ENCODE data around the gene IFITM1. TPM values are rescaled to one million over a fixed set of nuclear protein-coding genes. Genes with fewer than 3 reads are reported as not detected.

Gene IFITM1
- total RNA-seq, 1 experiment from 2014 or later, result 2.0 TPM

DNA sequence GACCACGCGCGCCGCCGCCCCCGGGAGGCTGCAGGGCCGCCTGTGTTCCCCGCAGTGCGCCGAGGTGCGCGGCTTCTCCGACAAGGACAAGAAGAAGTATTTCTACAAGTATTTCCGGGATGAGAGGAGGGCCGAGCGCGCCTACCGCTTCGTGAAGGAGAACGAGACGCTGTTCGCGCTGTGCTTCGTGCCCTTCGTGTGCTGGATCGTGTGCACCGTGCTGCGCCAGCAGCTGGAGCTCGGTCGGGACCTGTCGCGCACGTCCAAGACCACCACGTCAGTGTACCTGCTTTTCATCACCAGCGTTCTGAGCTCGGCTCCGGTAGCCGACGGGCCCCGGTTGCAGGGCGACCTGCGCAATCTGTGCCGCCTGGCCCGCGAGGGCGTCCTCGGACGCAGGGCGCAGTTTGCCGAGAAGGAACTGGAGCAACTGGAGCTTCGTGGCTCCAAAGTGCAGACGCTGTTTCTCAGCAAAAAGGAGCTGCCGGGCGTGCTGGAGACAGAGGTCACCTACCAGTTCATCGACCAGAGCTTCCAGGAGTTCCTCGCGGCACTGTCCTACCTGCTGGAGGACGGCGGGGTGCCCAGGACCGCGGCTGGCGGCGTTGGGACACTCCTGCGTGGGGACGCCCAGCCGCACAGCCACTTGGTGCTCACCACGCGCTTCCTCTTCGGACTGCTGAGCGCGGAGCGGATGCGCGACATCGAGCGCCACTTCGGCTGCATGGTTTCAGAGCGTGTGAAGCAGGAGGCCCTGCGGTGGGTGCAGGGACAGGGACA lies 32.9 kb upstream of the IFITM1 start:
- no peak overlapping the region for H3K4me3 ChIP-seq (ENCODE audit: low read length)
- CTCF ChIA-PET, result no interaction called here

DNA sequence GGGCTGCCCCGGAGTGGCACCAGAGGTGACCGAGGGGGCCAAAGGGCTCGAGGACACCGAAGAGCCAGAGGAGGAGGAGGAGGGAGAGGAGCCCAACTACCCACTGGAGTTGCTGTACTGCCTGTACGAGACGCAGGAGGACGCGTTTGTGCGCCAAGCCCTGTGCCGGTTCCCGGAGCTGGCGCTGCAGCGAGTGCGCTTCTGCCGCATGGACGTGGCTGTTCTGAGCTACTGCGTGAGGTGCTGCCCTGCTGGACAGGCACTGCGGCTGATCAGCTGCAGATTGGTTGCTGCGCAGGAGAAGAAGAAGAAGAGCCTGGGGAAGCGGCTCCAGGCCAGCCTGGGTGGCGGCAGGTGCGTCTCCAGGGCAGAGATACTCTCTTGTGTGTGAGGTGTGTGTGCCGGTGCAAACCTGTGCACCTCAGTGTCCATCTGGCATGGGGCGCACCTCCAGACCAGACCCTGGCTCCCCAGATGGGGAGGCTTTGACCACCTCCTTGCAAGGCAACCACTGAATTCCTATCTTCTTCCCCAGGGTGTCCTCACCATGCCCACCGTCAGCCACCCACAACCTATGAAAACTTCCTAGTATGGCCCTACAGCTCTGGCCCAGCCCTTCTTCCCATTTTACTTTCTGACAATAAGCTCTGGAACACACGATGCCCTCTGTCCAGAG lies 32.2 kb upstream of the IFITM1 start:
- CTCF ChIA-PET, result no interaction called here

More for the DNA sequence above, 32.9 kb upstream of the IFITM1 start:
- H3K36me3 ChIP-seq (ENCODE audit: low read depth, low read length), result no peaks in the 10 kb centered on the region
- H3K79me2 ChIP-seq (ENCODE audit: low read length), result no peaks in the 10 kb centered on the region
- ATAC-seq, result no peak
- no peaks in the 10 kb centered on the region for H3F3A ChIP-seq (ENCODE audit: low read length, unreplicated experiment)
- no peaks in the 10 kb centered on the region for H3K4me1 ChIP-seq (ENCODE audit: insufficient read depth, low read length)
- no peaks in the 10 kb centered on the region for H3K9me2 ChIP-seq (replicated peaks; ENCODE audit: low read length)
- no peak overlapping the region for H3K27ac ChIP-seq (ENCODE audit: low read length)
- no peak overlapping the region for H3K4me2 ChIP-seq (ENCODE audit: low read length)
- no peaks in the 10 kb centered on the region for H4K20me1 ChIP-seq (ENCODE audit: low read length)
- H3K27me3 ChIP-seq (ENCODE audit: low read length), result peaks cover 22% of the 10 kb centered on the region
- TF ChIP-seq, protein P1, sequence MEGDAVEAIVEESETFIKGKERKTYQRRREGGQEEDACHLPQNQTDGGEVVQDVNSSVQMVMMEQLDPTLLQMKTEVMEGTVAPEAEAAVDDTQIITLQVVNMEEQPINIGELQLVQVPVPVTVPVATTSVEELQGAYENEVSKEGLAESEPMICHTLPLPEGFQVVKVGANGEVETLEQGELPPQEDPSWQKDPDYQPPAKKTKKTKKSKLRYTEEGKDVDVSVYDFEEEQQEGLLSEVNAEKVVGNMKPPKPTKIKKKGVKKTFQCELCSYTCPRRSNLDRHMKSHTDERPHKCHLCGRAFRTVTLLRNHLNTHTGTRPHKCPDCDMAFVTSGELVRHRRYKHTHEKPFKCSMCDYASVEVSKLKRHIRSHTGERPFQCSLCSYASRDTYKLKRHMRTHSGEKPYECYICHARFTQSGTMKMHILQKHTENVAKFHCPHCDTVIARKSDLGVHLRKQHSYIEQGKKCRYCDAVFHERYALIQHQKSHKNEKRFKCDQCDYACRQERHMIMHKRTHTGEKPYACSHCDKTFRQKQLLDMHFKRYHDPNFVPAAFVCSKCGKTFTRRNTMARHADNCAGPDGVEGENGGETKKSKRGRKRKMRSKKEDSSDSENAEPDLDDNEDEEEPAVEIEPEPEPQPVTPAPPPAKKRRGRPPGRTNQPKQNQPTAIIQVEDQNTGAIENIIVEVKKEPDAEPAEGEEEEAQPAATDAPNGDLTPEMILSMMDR (conservative IDR thresholded peaks at IDR 0.05; ENCODE audit: low read depth, low read length), result no peak
- no peak for TF ChIP-seq EZH2 (IDR thresholded peaks at IDR 0.05; ENCODE audit: low read length, unreplicated experiment)
- no peak for TF ChIP-seq EZH2phosphoT487 (IDR thresholded peaks at IDR 0.05; ENCODE audit: borderline replicate concordance, low read length)
- no peaks in the 10 kb centered on the region for H3K9me3 ChIP-seq (ENCODE audit: low read length)
- intact Hi-C loops (cut with micrococcal nuclease), result no loop called here
- POLR2A ChIA-PET (ENCODE audit: unreplicated experiment), result no interaction called here
- BruUV-seq (replicated peaks), result no TSS peak
- H3K9ac ChIP-seq (ENCODE audit: low read length), result no peak overlapping the region
- DNase-seq, result no peak
- no peak overlapping the region for H2AFZ ChIP-seq (ENCODE audit: low read length)

More for the DNA sequence above, 32.2 kb upstream of the IFITM1 start:
- no peaks in the 10 kb centered on the region for H4K20me1 ChIP-seq (ENCODE audit: low read length)
- no peaks in the 10 kb centered on the region for H3K79me2 ChIP-seq (ENCODE audit: low read length)
- H3K9me2 ChIP-seq (replicated peaks; ENCODE audit: low read length), result no peaks in the 10 kb centered on the region
- no peaks in the 10 kb centered on the region for H3F3A ChIP-seq (ENCODE audit: low read length, unreplicated experiment)
- POLR2A ChIA-PET (ENCODE audit: unreplicated experiment), result no interaction called here
- H3K9ac ChIP-seq (ENCODE audit: low read length), result no peak overlapping the region
- ATAC-seq, result no peak
- no peaks in the 10 kb centered on the region for H3K4me1 ChIP-seq (ENCODE audit: insufficient read depth, low read length)
- H3K4me3 ChIP-seq (ENCODE audit: low read length), result no peak overlapping the region
- H3K36me3 ChIP-seq (ENCODE audit: low read depth, low read length), result no peaks in the 10 kb centered on the region
- intact Hi-C loops (cut with micrococcal nuclease), result no loop called here
- peaks cover 22% of the 10 kb centered on the region for H3K27me3 ChIP-seq (ENCODE audit: low read length)
- no peak for DNase-seq
- TF ChIP-seq EZH2 (IDR thresholded peaks at IDR 0.05; ENCODE audit: low read length, unreplicated experiment) (no peak), EZH2phosphoT487 (IDR thresholded peaks at IDR 0.05; ENCODE audit: borderline replicate concordance, low read length) (no peak)
- TF ChIP-seq, protein P1 (conservative IDR thresholded peaks at IDR 0.05; ENCODE audit: low read depth, low read length), result no peak
- H3K9me3 ChIP-seq (ENCODE audit: low read length), result no peaks in the 10 kb centered on the region
- H3K27ac ChIP-seq (ENCODE audit: low read length), result no peak overlapping the region
- H3K4me2 ChIP-seq (ENCODE audit: low read length), result no peak overlapping the region
- no peak overlapping the region for H2AFZ ChIP-seq (ENCODE audit: low read length)
- BruUV-seq (replicated peaks), result no TSS peak
